ENCODE results near the gene ATOH1.

ATOH1 gene

GRCh38 chr4:93870876-93871458 lies 42.4 kb downstream of the ATOH1 start:
- no peaks in the 10 kb centered on the region for H3K27me3 ChIP-seq (replicated peaks; ENCODE audit: control insufficient read depth, insufficient read depth, low read length, poor library complexity, severe bottlenecking)
- no peaks in the 10 kb centered on the region for H3K9me3 ChIP-seq (ENCODE audit: control insufficient read depth, low read length)
- H3K36me3 ChIP-seq (ENCODE audit: control insufficient read depth, insufficient read depth, low read length), result no peaks in the 10 kb centered on the region
- H3K4me1 ChIP-seq (ENCODE audit: control insufficient read depth, insufficient read depth, low read length, poor library complexity, severe bottlenecking), result no peaks in the 10 kb centered on the region
- no peak overlapping the region for H3K4me3 ChIP-seq (ENCODE audit: insufficient read depth, low read depth, low read length, poor library complexity, severe bottlenecking)
- H3K27ac ChIP-seq (ENCODE audit: insufficient read depth, low read length, poor library complexity, severe bottlenecking), result no peak overlapping the region
- no peak for DNase-seq

GRCh38 chr4:93876754-93877153 lies 48.2 kb downstream of the ATOH1 start:
- H3K27ac ChIP-seq (ENCODE audit: insufficient read depth, low read length, poor library complexity, severe bottlenecking), result no peak overlapping the region
- no peaks in the 10 kb centered on the region for H3K9me3 ChIP-seq (ENCODE audit: control insufficient read depth, low read length)
- H3K36me3 ChIP-seq (ENCODE audit: control insufficient read depth, insufficient read depth, low read length), result no peaks in the 10 kb centered on the region
- no peak for DNase-seq
- H3K4me3 ChIP-seq (ENCODE audit: insufficient read depth, low read depth, low read length, poor library complexity, severe bottlenecking), result no peak overlapping the region
- no peaks in the 10 kb centered on the region for H3K27me3 ChIP-seq (replicated peaks; ENCODE audit: control insufficient read depth, insufficient read depth, low read length, poor library complexity, severe bottlenecking)
- no peaks in the 10 kb centered on the region for H3K4me1 ChIP-seq (ENCODE audit: control insufficient read depth, insufficient read depth, low read length, poor library complexity, severe bottlenecking)

GRCh38 chr4:93878566-93878965 lies 50.0 kb downstream of the ATOH1 start:
- no peak for DNase-seq
- Histone ChIP-seq H3K27ac (ENCODE audit: insufficient read depth, low read length, poor library complexity, severe bottlenecking) (no peak overlapping the region), H3K4me3 (ENCODE audit: insufficient read depth, low read depth, low read length, poor library complexity, severe bottlenecking) (no peak overlapping the region), H3K4me1 (ENCODE audit: control insufficient read depth, insufficient read depth, low read length, poor library complexity, severe bottlenecking) (no peaks in the 10 kb centered on the region), H3K27me3 (replicated peaks; ENCODE audit: control insufficient read depth, insufficient read depth, low read length, poor library complexity, severe bottlenecking) (no peaks in the 10 kb centered on the region), H3K9me3 (ENCODE audit: control insufficient read depth, low read length) (no peaks in the 10 kb centered on the region), H3K36me3 (ENCODE audit: control insufficient read depth, insufficient read depth, low read length) (no peaks in the 10 kb centered on the region)

GRCh38 chr4:93879919-93880318 lies 51.4 kb downstream of the ATOH1 start:
- Histone ChIP-seq H3K27me3 (replicated peaks; ENCODE audit: control insufficient read depth, insufficient read depth, low read length, poor library complexity, severe bottlenecking) (no peaks in the 10 kb centered on the region), H3K4me3 (ENCODE audit: insufficient read depth, low read depth, low read length, poor library complexity, severe bottlenecking) (no peak overlapping the region), H3K9me3 (ENCODE audit: control insufficient read depth, low read length) (no peaks in the 10 kb centered on the region), H3K27ac (ENCODE audit: insufficient read depth, low read length, poor library complexity, severe bottlenecking) (no peak overlapping the region), H3K36me3 (ENCODE audit: control insufficient read depth, insufficient read depth, low read length) (no peaks in the 10 kb centered on the region), H3K4me1 (ENCODE audit: control insufficient read depth, insufficient read depth, low read length, poor library complexity, severe bottlenecking) (no peaks in the 10 kb centered on the region)
- DNase-seq, result no peak

Data from effector memory CD4-positive, alpha-beta T cell (primary cell).